Measurements from ENCODE around the gene GPR157. TPM values are rescaled to one million over a fixed set of nuclear protein-coding genes. Genes with fewer than 3 reads are reported as not detected.

GPR157 gene
- total and polyA plus RNA-seq, 2 experiments from 2014 or later: 1.7 to 2.7 TPM

DNA sequence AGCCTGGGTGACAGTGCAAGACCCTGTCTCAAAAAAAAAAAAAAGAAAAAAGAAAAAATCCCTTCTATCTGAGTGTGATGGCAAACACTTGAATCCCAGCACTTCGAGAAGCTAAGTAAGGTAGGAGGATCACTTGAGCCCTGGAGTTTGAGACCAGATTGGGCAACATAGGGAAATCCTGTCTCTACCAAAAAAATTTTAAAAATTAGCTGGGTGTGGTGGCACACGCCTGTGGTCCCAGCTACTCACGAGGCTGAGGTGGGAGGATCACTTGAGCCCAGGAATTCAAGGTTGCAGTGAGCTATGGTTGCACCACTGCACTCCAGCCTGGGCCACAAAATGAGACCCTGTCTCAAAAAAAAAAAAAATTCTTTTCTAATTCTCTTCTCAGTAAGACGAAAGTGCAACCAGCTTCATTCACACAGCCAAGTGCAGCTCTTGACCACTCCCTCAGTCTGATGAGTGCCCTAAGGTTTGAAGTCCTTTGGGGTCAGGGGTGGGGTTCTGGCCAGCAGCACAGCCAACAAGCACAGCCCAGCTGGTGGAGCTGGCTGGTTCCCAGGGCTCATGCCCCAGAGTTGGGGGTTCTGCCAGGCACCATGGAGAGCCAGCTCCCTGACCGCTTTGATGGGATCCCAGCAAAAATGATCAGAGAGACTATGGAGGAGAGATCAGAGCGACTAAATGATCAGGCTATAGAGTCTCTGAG is 67.5 kb downstream of the GPR157 start:
- TF ChIP-seq EZH2 (IDR thresholded peaks at IDR 0.05; ENCODE audit: insufficient read depth, poor library complexity, severe bottlenecking) (no peak), EZH2phosphoT487 (IDR thresholded peaks at IDR 0.05; ENCODE audit: insufficient read depth, low read depth) (no peak)
- Histone ChIP-seq H3K4me2 (ENCODE audit: unreplicated experiment) (peak overlapping the region; percentile 58), H4K20me1 (ENCODE audit: insufficient read depth) (no peaks in the 10 kb centered on the region), H3K9me3 (ENCODE audit: low read depth) (no peaks in the 10 kb centered on the region), H2AFZ (peak overlapping the region; percentile 56; the same call in 1 of the 2 replicates), H3K9ac (peak overlapping the region; percentile 24; the same call in 1 of the 2 replicates), H3K4me1 (ENCODE audit: insufficient read depth) (peaks cover 29% of the 10 kb centered on the region), H3K9me2 (ENCODE audit: insufficient read depth) (no peaks in the 10 kb centered on the region), H3K36me3 (ENCODE audit: low read depth) (no peaks in the 10 kb centered on the region), H3K4me3 (no peak overlapping the region), H3K79me2 (ENCODE audit: insufficient read depth) (no peaks in the 10 kb centered on the region), H3F3A (ENCODE audit: insufficient read depth) (peaks cover 19% of the 10 kb centered on the region; the same call in 1 of the 2 replicates), H3K27me3 (replicated peaks; ENCODE audit: insufficient read depth) (no peaks in the 10 kb centered on the region), H3K27ac (peak overlapping the region; percentile 64)
- in situ Hi-C loops (cut with MboI): no loop called here
- WGBS, 2 experiments (ENCODE audit: low coverage in 1 of 2, low lambda C conversion rate in 2 of 2, missing lambda C conversion rate in 2 of 2): 50 to 52% methylated on average over 6 of the region's 6 CpGs
- peak; percentile 43 for DNase-seq

DNA sequence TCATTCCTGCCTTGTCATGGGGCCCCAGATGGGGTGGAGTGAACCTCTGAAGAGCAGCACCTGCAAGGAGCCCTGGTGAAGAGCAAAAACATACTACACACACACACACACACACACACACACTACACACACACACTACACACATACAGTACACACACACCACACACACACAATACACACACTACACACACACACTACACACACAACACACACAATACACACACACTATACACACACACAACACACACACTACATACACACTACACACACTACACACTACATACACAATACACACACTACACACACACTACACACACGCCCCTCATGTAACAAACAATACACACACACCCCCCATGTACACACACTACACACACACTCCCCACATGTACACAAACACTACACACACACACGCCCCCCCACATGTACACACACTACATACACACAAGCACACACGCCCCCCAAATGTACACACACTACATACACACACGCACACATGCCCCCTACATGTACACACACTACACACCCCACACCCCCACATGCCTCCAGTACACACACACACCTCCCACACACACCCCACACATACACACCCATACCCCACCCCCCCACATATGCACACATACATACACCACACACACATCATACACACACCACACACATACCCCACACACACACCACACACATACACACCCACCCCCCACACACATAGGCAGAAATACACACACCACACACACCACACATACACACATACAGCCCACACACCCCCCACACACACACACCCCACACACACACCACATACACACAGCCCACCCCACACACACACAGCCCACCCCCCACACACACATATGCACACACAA is 68.8 kb downstream of the GPR157 start:
- 40 to 85% methylated on average over 1 to 4 of the region's 4 CpGs for WGBS, 2 experiments (ENCODE audit: low coverage in 1 of 2, low lambda C conversion rate in 2 of 2, missing lambda C conversion rate in 2 of 2)
- H2AFZ ChIP-seq: no peak overlapping the region
- H3K79me2 ChIP-seq (ENCODE audit: insufficient read depth): no peaks in the 10 kb centered on the region
- no peaks in the 10 kb centered on the region for H4K20me1 ChIP-seq (ENCODE audit: insufficient read depth)
- H3K9me2 ChIP-seq (ENCODE audit: insufficient read depth): no peaks in the 10 kb centered on the region
- in situ Hi-C loops (cut with MboI): no loop called here
- H3K4me1 ChIP-seq (ENCODE audit: insufficient read depth): peaks cover 28% of the 10 kb centered on the region
- no peak overlapping the region for H3K4me3 ChIP-seq
- no peak overlapping the region for H3K9ac ChIP-seq
- no peak for DNase-seq
- H3K27me3 ChIP-seq (replicated peaks; ENCODE audit: insufficient read depth): no peaks in the 10 kb centered on the region
- H3K9me3 ChIP-seq (ENCODE audit: low read depth): no peaks in the 10 kb centered on the region
- H3K4me2 ChIP-seq (ENCODE audit: unreplicated experiment): no peak overlapping the region
- no peaks in the 10 kb centered on the region for H3K36me3 ChIP-seq (ENCODE audit: low read depth)
- peaks cover 19% of the 10 kb centered on the region; the same call in 1 of the 2 replicates for H3F3A ChIP-seq (ENCODE audit: insufficient read depth)
- no peak for TF ChIP-seq EZH2phosphoT487 (IDR thresholded peaks at IDR 0.05; ENCODE audit: insufficient read depth, low read depth)
- no peak for TF ChIP-seq EZH2 (IDR thresholded peaks at IDR 0.05; ENCODE audit: insufficient read depth, poor library complexity, severe bottlenecking)
- no peak overlapping the region for H3K27ac ChIP-seq

DNA sequence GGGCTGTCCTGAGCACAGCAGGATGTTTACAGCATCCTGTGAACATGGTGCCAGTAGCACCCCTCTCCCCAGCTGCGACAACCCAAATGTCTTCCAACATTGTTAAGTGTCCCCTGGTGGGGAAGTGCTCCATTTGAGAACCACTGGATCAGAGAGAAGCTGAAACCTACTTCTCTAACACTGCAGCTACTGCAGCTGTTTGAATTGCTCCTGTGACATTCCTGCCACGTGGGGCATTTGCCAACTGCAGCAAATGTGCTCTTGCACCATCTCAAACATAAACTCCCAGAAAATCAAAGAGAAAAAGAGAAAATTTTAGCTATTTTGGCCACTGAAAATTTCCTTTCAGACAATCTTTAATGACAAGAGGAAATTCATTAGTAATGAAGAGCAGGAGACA is 70.4 kb downstream of the GPR157 start:
- peak; percentile 65 for DNase-seq
- Histone ChIP-seq H3K4me2 (ENCODE audit: unreplicated experiment) (no peak overlapping the region), H3K9ac (no peak overlapping the region), H3K4me1 (ENCODE audit: insufficient read depth) (peaks cover 16% of the 10 kb centered on the region), H3K27ac (no peak overlapping the region), H3F3A (ENCODE audit: insufficient read depth) (peaks cover 15% of the 10 kb centered on the region; the same call in 1 of the 2 replicates), H3K9me3 (ENCODE audit: low read depth) (no peaks in the 10 kb centered on the region), H3K4me3 (no peak overlapping the region), H3K79me2 (ENCODE audit: insufficient read depth) (no peaks in the 10 kb centered on the region), H4K20me1 (ENCODE audit: insufficient read depth) (no peaks in the 10 kb centered on the region), H3K36me3 (ENCODE audit: low read depth) (no peaks in the 10 kb centered on the region), H3K9me2 (ENCODE audit: insufficient read depth) (no peaks in the 10 kb centered on the region), H3K27me3 (replicated peaks; ENCODE audit: insufficient read depth) (no peaks in the 10 kb centered on the region), H2AFZ (no peak overlapping the region)
- 48 to 61% methylated on average over 2 of the region's 2 CpGs for WGBS, 2 experiments (ENCODE audit: low coverage in 1 of 2, low lambda C conversion rate in 2 of 2, missing lambda C conversion rate in 2 of 2)
- in situ Hi-C loops (cut with MboI): no loop called here
- TF ChIP-seq EZH2phosphoT487 (IDR thresholded peaks at IDR 0.05; ENCODE audit: insufficient read depth, low read depth): no peak
- no peak for TF ChIP-seq EZH2 (IDR thresholded peaks at IDR 0.05; ENCODE audit: insufficient read depth, poor library complexity, severe bottlenecking)

DNA sequence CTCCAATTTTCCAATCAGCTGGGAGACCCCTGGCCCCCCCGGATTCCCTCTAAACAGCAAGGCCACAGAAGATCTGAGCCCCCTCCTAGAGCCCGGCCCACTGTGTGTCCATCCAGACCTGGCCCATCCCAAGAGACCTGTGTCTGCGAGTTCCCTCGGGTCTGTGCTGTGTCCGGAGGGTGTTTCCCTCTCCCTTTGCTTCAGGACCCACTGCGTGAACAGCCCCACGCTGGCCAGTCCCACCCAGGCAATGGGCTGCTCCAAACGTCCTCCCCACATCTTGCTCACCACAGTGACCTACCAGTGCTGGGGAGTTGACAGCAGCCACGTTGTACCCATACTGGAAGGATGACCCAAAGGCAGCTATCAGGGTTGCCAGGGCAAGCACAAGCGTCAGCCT is 71.1 kb downstream of the GPR157 start:
- Histone ChIP-seq H3K4me2 (ENCODE audit: unreplicated experiment) (no peak overlapping the region), H3K4me3 (no peak overlapping the region), H3K4me1 (ENCODE audit: insufficient read depth) (peaks cover 16% of the 10 kb centered on the region), H3K9me3 (ENCODE audit: low read depth) (no peaks in the 10 kb centered on the region), H3K9ac (no peak overlapping the region), H3F3A (ENCODE audit: insufficient read depth) (peaks cover 14% of the 10 kb centered on the region; the same call in 1 of the 2 replicates), H3K27ac (no peak overlapping the region), H3K79me2 (ENCODE audit: insufficient read depth) (no peaks in the 10 kb centered on the region), H3K36me3 (ENCODE audit: low read depth) (no peaks in the 10 kb centered on the region), H3K9me2 (ENCODE audit: insufficient read depth) (no peaks in the 10 kb centered on the region), H2AFZ (no peak overlapping the region), H3K27me3 (replicated peaks; ENCODE audit: insufficient read depth) (no peaks in the 10 kb centered on the region), H4K20me1 (ENCODE audit: insufficient read depth) (no peaks in the 10 kb centered on the region)
- WGBS, 2 experiments (ENCODE audit: low coverage in 1 of 2, low lambda C conversion rate in 2 of 2, missing lambda C conversion rate in 2 of 2): 70 to 74% methylated on average over 9 to 10 of the region's 10 CpGs
- TF ChIP-seq EZH2 (IDR thresholded peaks at IDR 0.05; ENCODE audit: insufficient read depth, poor library complexity, severe bottlenecking) (no peak), EZH2phosphoT487 (IDR thresholded peaks at IDR 0.05; ENCODE audit: insufficient read depth, low read depth) (no peak)
- in situ Hi-C loops (cut with MboI): no loop called here
- no peak for DNase-seq
